MCF 10A (cell line): ENCODE measurements around the gene GRIK3. TPM values are rescaled to one million over a fixed set of nuclear protein-coding genes. Genes with fewer than 3 reads are reported as not detected.

Source experiments
- BruUV-seq: library from RNA; stranded (reverse); fragments of 400-500 nt; replicated peaks from 2 replicates; lab custom pipeline; 2021; lab: Mats Ljungman, UMichigan
- CTCF ChIA-PET: fragments of 300-600 bp; sonication (Branson Sonifier 250); formaldehyde crosslinking; extraction: SDS; loops from one replicate; lab custom pipeline; 2021; ENCODE audit warnings: antibody characterized with exemption, inconsistent platforms; lab: Yijun Ruan, JAX
- POLR2A ChIA-PET: fragments of 300-600, 350-650 bp; sonication (Branson Sonifier 250); formaldehyde crosslinking; extraction: SDS; loops from one replicate; lab custom pipeline; 2020; ENCODE audit warnings: antibody characterized with exemption, inconsistent platforms; lab: Yijun Ruan, JAX
- DNase-seq: peaks from one replicate; pipeline ENCODE4 v3.0.0-alpha.2; 2018; ENCODE audit not compliant: unreplicated experiment
- H3K27ac Mint-ChIP-seq: one replicate; pipeline ENCODE4 v1.8.0; 2022; ENCODE audit warnings: mild to moderate bottlenecking, low read depth, mixed read lengths; ENCODE audit not compliant: unreplicated experiment
- H3K27me3 Mint-ChIP-seq: one replicate; pipeline ENCODE4 v1.8.0; 2022; ENCODE audit warnings: mixed read lengths; ENCODE audit not compliant: insufficient read depth, unreplicated experiment
- H3K36me3 Mint-ChIP-seq: one replicate; pipeline ENCODE4 v1.8.0; 2022; ENCODE audit warnings: mild to moderate bottlenecking, moderate library complexity, mixed read lengths; ENCODE audit not compliant: insufficient read depth, unreplicated experiment
- H3K4me1 Mint-ChIP-seq: one replicate; pipeline ENCODE4 v1.8.0; 2022; ENCODE audit warnings: mixed read lengths; ENCODE audit not compliant: insufficient read depth, unreplicated experiment
- H3K4me3 Mint-ChIP-seq: one replicate; pipeline ENCODE4 v1.8.0; 2022; ENCODE audit warnings: mild to moderate bottlenecking, moderate library complexity, mixed read lengths; ENCODE audit not compliant: unreplicated experiment
- H3K9me3 Mint-ChIP-seq: one replicate; pipeline ENCODE4 v1.8.0; 2022; ENCODE audit warnings: mixed read lengths; ENCODE audit not compliant: unreplicated experiment
- intact Hi-C: fragments of 100-400 bp; cut with micrococcal nuclease; formaldehyde crosslinking; loops from 2 replicates; pipeline ENCODE4 v1.14.1; 2022
- total RNA-seq: library from RNA; stranded (reverse); gene quantifications from 2 replicates; pipeline ENCODE4 v1.2.3, GENCODE V29; 2022
- TF ChIP-seq, protein P1 (sequence below): fragments of 200-600 bp; IDR thresholded peaks from one replicate; pipeline ENCODE4 v1.8.0; 2022; ENCODE audit warnings: antibody characterized with exemption, mild to moderate bottlenecking; ENCODE audit not compliant: unreplicated experiment

Gene GRIK3
- total RNA-seq, 1 experiment from 2014 or later = not detected

DNA sequence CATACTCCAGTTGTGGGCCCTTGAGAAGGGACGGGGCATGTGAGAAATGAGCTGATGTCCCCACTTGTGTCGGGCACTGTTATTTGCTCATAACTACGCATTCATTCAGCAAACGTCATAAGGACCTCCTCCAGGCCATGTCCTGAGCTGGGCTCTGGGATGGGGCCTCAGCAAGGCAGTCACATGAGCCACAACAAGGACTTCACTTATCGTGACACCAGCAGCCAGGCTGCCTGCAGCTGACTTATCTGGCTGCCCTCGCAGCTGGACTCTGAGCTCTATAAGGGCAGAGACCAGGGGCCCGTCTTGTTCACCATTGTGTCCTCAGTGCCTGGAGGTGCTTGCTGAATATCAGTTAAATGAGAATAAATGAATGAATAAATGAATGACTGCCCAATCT is 37.5 kb upstream of the GRIK3 start:
- BruUV-seq = no TSS peak
- Mint-ChIP-seq H3K4me3 (no peak overlapping the region), H3K36me3 (no peaks in the 10 kb centered on the region), H3K9me3 (no peaks in the 10 kb centered on the region), H3K4me1 (no peaks in the 10 kb centered on the region), H3K27ac (no peak overlapping the region), H3K27me3 (peaks cover 37% of the 10 kb centered on the region)
- intact Hi-C loops = no loop called here
- ChIA-PET POLR2A (interaction anchor here (0.6 kb wide), 1 partner anchor 211 kb away, joined by 3 read pairs; no protein-coding TSS in a partner anchor), CTCF (interaction anchor here (0.6 kb wide), 1 partner anchor 283 kb away, joined by 3 read pairs; no protein-coding TSS in a partner anchor)
- TF ChIP-seq, protein P1, sequence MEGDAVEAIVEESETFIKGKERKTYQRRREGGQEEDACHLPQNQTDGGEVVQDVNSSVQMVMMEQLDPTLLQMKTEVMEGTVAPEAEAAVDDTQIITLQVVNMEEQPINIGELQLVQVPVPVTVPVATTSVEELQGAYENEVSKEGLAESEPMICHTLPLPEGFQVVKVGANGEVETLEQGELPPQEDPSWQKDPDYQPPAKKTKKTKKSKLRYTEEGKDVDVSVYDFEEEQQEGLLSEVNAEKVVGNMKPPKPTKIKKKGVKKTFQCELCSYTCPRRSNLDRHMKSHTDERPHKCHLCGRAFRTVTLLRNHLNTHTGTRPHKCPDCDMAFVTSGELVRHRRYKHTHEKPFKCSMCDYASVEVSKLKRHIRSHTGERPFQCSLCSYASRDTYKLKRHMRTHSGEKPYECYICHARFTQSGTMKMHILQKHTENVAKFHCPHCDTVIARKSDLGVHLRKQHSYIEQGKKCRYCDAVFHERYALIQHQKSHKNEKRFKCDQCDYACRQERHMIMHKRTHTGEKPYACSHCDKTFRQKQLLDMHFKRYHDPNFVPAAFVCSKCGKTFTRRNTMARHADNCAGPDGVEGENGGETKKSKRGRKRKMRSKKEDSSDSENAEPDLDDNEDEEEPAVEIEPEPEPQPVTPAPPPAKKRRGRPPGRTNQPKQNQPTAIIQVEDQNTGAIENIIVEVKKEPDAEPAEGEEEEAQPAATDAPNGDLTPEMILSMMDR = no peak
- DNase-seq = no peak

DNA sequence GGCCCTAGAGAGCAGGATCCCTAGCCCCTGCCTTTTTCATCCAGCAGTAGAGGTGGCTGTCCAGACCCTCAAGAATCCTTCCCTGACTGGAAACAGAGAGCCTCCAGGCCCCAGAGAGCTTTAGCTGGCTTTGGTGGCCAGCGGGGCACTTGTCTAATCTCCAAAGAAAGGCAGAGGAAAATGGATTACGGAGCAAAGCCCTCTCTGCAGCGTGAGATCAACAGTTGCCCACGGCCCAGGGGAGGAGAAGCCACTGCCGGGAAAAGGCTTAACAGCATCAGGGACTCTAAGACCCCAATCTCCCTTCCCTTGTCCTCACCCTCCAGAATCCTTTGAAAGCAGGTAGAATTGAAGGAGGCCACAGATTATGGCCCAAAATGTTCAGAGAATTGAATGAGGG is 35.8 kb upstream of the GRIK3 start:
- H3K9me3 Mint-ChIP-seq = no peaks in the 10 kb centered on the region
- no peak overlapping the region for H3K27ac Mint-ChIP-seq
- ChIA-PET CTCF (no interaction called here), POLR2A (no interaction called here)
- no peak for DNase-seq
- BruUV-seq = no TSS peak
- H3K27me3 Mint-ChIP-seq = peaks cover 51% of the 10 kb centered on the region
- no peaks in the 10 kb centered on the region for H3K36me3 Mint-ChIP-seq
- intact Hi-C loops = no loop called here
- no peaks in the 10 kb centered on the region for H3K4me1 Mint-ChIP-seq
- TF ChIP-seq, protein P1 = no peak
- H3K4me3 Mint-ChIP-seq = no peak overlapping the region

DNA sequence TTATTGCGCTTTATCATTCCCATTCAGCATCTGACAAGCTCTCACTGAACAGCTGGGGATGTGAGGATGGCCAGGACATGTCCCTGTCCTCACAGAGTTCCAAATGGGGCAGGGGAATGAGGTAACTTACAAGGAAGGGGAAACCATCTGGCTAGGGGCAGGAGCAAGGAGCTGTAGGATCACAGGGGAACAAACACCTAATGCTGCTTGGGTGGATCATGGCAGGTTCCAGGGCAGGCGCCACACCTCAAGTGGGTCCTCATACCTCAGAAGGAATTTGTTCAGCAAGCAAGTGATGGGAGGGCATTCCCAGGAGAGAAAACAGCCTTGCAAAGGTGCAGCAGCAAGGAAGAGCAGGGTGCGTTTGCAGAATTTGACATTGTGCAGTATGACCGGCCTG is 35.1 kb upstream of the GRIK3 start:
- POLR2A ChIA-PET = no interaction called here
- Mint-ChIP-seq H3K4me3 (no peak overlapping the region), H3K4me1 (no peaks in the 10 kb centered on the region), H3K27me3 (peaks cover 51% of the 10 kb centered on the region), H3K36me3 (no peaks in the 10 kb centered on the region), H3K27ac (no peak overlapping the region), H3K9me3 (no peaks in the 10 kb centered on the region)
- no peak for DNase-seq
- BruUV-seq = no TSS peak
- intact Hi-C loops = no loop called here
- TF ChIP-seq, protein P1 = no peak
- CTCF ChIA-PET = no interaction called here

DNA sequence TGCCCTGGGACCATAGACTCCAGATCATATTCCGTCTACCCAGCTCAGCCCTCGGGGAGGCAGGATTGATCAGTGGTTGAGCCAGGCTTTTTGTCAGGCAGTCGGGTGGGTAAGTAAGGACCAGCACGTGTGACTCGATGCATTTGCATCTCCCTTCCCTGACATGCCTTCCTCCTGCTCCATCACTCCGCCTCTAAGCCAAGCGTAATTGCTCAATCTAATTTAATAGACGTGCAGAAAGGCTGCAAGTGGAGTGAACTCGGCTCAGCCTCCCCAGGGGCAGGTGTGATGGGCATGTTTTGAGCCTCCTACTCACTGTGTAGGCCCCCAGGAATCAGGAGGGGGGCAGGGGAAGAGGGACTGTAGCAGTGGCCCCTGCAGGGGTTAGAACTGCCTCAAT is 34.6 kb upstream of the GRIK3 start:
- Mint-ChIP-seq H3K4me1 (no peaks in the 10 kb centered on the region), H3K36me3 (no peaks in the 10 kb centered on the region), H3K9me3 (no peaks in the 10 kb centered on the region), H3K27ac (no peak overlapping the region), H3K27me3 (peaks cover 51% of the 10 kb centered on the region), H3K4me3 (no peak overlapping the region)
- no TSS peak for BruUV-seq
- POLR2A ChIA-PET = no interaction called here
- CTCF ChIA-PET = interaction anchor here (0.8 kb wide), 1 partner anchor 355 kb away, joined by 5 read pairs; no protein-coding TSS in a partner anchor
- TF ChIP-seq, protein P1 = no peak
- intact Hi-C loops = no loop called here
- no peak for DNase-seq
